ENCODE data around the gene NFE2L3.
"Not testable (repeated sequence)": the region's sequence is repeated elsewhere in the genome, so short reads cannot be mapped to it uniquely, and the experiment has no call there.

DNA sequence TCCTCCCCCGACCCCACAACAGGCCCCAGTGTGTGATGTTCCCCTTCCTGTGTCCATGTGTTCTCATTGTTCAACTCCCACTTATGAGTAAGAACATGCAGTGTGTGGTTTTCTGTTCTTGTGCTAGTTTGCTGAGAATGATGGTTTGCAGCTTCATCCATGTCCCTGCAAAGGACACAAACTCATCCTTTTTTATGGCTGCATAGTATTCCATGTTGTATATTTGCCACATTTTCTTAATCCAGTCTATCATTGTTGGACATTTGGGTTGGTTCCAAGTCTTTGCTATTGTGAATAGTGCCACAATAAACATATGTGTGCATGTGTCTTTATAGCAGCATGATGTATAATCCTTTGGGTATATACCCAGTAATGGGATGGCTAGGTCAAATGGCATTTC, 11.8 kb downstream of the NFE2L3 start:
- TF ChIP-seq, protein P1, sequence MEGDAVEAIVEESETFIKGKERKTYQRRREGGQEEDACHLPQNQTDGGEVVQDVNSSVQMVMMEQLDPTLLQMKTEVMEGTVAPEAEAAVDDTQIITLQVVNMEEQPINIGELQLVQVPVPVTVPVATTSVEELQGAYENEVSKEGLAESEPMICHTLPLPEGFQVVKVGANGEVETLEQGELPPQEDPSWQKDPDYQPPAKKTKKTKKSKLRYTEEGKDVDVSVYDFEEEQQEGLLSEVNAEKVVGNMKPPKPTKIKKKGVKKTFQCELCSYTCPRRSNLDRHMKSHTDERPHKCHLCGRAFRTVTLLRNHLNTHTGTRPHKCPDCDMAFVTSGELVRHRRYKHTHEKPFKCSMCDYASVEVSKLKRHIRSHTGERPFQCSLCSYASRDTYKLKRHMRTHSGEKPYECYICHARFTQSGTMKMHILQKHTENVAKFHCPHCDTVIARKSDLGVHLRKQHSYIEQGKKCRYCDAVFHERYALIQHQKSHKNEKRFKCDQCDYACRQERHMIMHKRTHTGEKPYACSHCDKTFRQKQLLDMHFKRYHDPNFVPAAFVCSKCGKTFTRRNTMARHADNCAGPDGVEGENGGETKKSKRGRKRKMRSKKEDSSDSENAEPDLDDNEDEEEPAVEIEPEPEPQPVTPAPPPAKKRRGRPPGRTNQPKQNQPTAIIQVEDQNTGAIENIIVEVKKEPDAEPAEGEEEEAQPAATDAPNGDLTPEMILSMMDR (IDR thresholded peaks at IDR 0.05; ENCODE audit: low read depth, low read length), result not testable (repeated sequence)
- not testable (repeated sequence) for TF ChIP-seq EZH2phosphoT487 (IDR thresholded peaks at IDR 0.05; ENCODE audit: low read depth)

All from OCI-LY3 (cell line).